HG03095 (cell line): ENCODE data around the gene EYA3.

ENCODE experiments used
- ATAC-seq: cut with Tn5 transposase; IDR thresholded peaks from one replicate; pipeline ENCODE4 v1.9.1; 2021; ENCODE audit warnings: moderate library complexity; ENCODE audit not compliant: unreplicated experiment

EYA3 gene

GRCh38 chr1:27941671-27942540, 146.5 kb downstream of the EYA3 start:
- no peak for ATAC-seq

GRCh38 chr1:27940870-27941560, 147.4 kb downstream of the EYA3 start:
- no peak for ATAC-seq

GRCh38 chr1:27940297-27940696, 148.1 kb downstream of the EYA3 start:
- ATAC-seq, result no peak

GRCh38 chr1:27938488-27938887, 149.9 kb downstream of the EYA3 start:
- ATAC-seq, result no peak

GRCh38 chr1:27937524-27937836, 150.9 kb downstream of the EYA3 start:
- no peak for ATAC-seq

GRCh38 chr1:27936370-27936769, 152.0 kb downstream of the EYA3 start:
- no peak for ATAC-seq

- ATAC-seq, result no peak
Observed at GRCh38 chr1:27935721-27936120, 152.7 kb downstream of the EYA3 start.

- ATAC-seq, result no peak
Observed at GRCh38 chr1:27934818-27935549, 153.4 kb downstream of the EYA3 start, which contains the start of gene SMPDL3B. SMPDL3B (plus strand) TSS chr1:27935000; CDS start chr1:27935184, 184 bp downstream.

- ATAC-seq, result no peak
Observed at GRCh38 chr1:27931759-27932158, 156.7 kb downstream of the EYA3 start.

GRCh38 chr1:27931184-27931583, 157.2 kb downstream of the EYA3 start:
- no peak for ATAC-seq

- ATAC-seq, result no peak
Observed at GRCh38 chr1:27928216-27928954, 160.0 kb downstream of the EYA3 start.

- no peak for ATAC-seq
Observed at GRCh38 chr1:27922272-27922671, 166.1 kb downstream of the EYA3 start.
